MCF 10A (cell line): Measurements from ENCODE around the gene ZNF343. TPM values are rescaled to one million over a fixed set of nuclear protein-coding genes. Genes with fewer than 3 reads are reported as not detected.
"Not testable (repeated sequence)": the region's sequence is repeated elsewhere in the genome, so short reads cannot be mapped to it uniquely, and the experiment has no call there.

ENCODE experiments used
- BruUV-seq: library from RNA; stranded (reverse); fragments of 400-500 nt; replicated peaks from 2 replicates; lab custom pipeline; 2021; lab: Mats Ljungman, UMichigan
- CTCF ChIA-PET: fragments of 300-600 bp; sonication (Branson Sonifier 250); formaldehyde crosslinking; extraction: SDS; loops from one replicate; lab custom pipeline; 2021; ENCODE audit warnings: antibody characterized with exemption, inconsistent platforms; lab: Yijun Ruan, JAX
- POLR2A ChIA-PET: fragments of 300-600, 350-650 bp; sonication (Branson Sonifier 250); formaldehyde crosslinking; extraction: SDS; loops from one replicate; lab custom pipeline; 2020; ENCODE audit warnings: antibody characterized with exemption, inconsistent platforms; lab: Yijun Ruan, JAX
- DNase-seq: peaks from one replicate; pipeline ENCODE4 v3.0.0-alpha.2; 2018; ENCODE audit not compliant: unreplicated experiment
- H3K27ac Mint-ChIP-seq: one replicate; pipeline ENCODE4 v1.8.0; 2022; ENCODE audit warnings: mild to moderate bottlenecking, low read depth, mixed read lengths; ENCODE audit not compliant: unreplicated experiment
- H3K27me3 Mint-ChIP-seq: one replicate; pipeline ENCODE4 v1.8.0; 2022; ENCODE audit warnings: mixed read lengths; ENCODE audit not compliant: insufficient read depth, unreplicated experiment
- H3K36me3 Mint-ChIP-seq: one replicate; pipeline ENCODE4 v1.8.0; 2022; ENCODE audit warnings: mild to moderate bottlenecking, moderate library complexity, mixed read lengths; ENCODE audit not compliant: insufficient read depth, unreplicated experiment
- H3K4me1 Mint-ChIP-seq: one replicate; pipeline ENCODE4 v1.8.0; 2022; ENCODE audit warnings: mixed read lengths; ENCODE audit not compliant: insufficient read depth, unreplicated experiment
- H3K4me3 Mint-ChIP-seq: one replicate; pipeline ENCODE4 v1.8.0; 2022; ENCODE audit warnings: mild to moderate bottlenecking, moderate library complexity, mixed read lengths; ENCODE audit not compliant: unreplicated experiment
- H3K9me3 Mint-ChIP-seq: one replicate; pipeline ENCODE4 v1.8.0; 2022; ENCODE audit warnings: mixed read lengths; ENCODE audit not compliant: unreplicated experiment
- CTCF ChIP-seq: fragments of 200-600 bp; IDR thresholded peaks from one replicate; pipeline ENCODE4 v1.8.0; 2022; ENCODE audit warnings: antibody characterized with exemption, mild to moderate bottlenecking; ENCODE audit not compliant: unreplicated experiment
- intact Hi-C: fragments of 100-400 bp; cut with micrococcal nuclease; formaldehyde crosslinking; loops from 2 replicates; pipeline ENCODE4 v1.14.1; 2022
- total RNA-seq: library from RNA; stranded (reverse); gene quantifications from 2 replicates; pipeline ENCODE4 v1.2.3, GENCODE V29; 2022

Gene ZNF343
- total RNA-seq, 1 experiment from 2014 or later: 16.6 TPM

GRCh38 chr20:2524709-2525506, 16.2 kb upstream of the ZNF343 start:
- POLR2A ChIA-PET: interaction anchor here (0.7 to 3.7 kb wide), 9 partner anchors 13 to 803 kb away, joined by 3 to 17 read pairs (median 4); partner anchors contain the start of genes NOP56, SNRPB and ZNF343
- TF ChIP-seq CTCF: no peak
- Mint-ChIP-seq H3K36me3 (no peaks in the 10 kb centered on the region), H3K27ac (peak overlapping the region; percentile 87), H3K27me3 (peaks cover 33% of the 10 kb centered on the region), H3K4me3 (peak overlapping the region; percentile 90), H3K4me1 (no peaks in the 10 kb centered on the region), H3K9me3 (no peaks in the 10 kb centered on the region)
- BruUV-seq: no TSS peak
- CTCF ChIA-PET: interaction anchor here (0.5 to 5.4 kb wide), 36 partner anchors 8 to 1649 kb away, joined by 3 to 76 read pairs (median 4); partner anchors contain the start of genes NOP56, SNRPB, TMC2 and ZNF343
- no peak for DNase-seq
- intact Hi-C loops: loop anchor here (1.0 to 2.0 kb wide), 2 partner anchors 106 to 122 kb away; no protein-coding TSS in a partner anchor

- H3K27me3 Mint-ChIP-seq: peaks cover 25% of the 10 kb centered on the region
- no TSS peak for BruUV-seq
Measured at GRCh38 chr20:2523919-2524708, 15.4 kb upstream of the ZNF343 start.

GRCh38 chr20:2522826-2523429, 14.2 kb upstream of the ZNF343 start:
- intact Hi-C loops: not testable (repeated sequence)

More at GRCh38 chr20:2523919-2524708, 15.4 kb upstream of the ZNF343 start:
- no peaks in the 10 kb centered on the region for H3K4me1 Mint-ChIP-seq
- H3K36me3 Mint-ChIP-seq: no peaks in the 10 kb centered on the region
- TF ChIP-seq CTCF: peak; percentile 86
- DNase-seq: peak; percentile 72
- POLR2A ChIA-PET: interaction anchor here (0.5 to 3.7 kb wide), 12 partner anchors 9 to 802 kb away, joined by 3 to 17 read pairs (median 3); partner anchors contain the start of genes NOP56, SNRPB and ZNF343
- no peaks in the 10 kb centered on the region for H3K9me3 Mint-ChIP-seq
- CTCF ChIA-PET: interaction anchor here (0.5 to 5.4 kb wide), 40 partner anchors 9 to 1200 kb away, joined by 3 to 76 read pairs (median 4); partner anchors contain the start of genes NOP56, SNRPB, TMC2 and ZNF343
- intact Hi-C loops: loop anchor here (1.0 to 2.0 kb wide), 2 partner anchors 107 to 123 kb away; no protein-coding TSS in a partner anchor
- peak overlapping the region; percentile 87 for H3K27ac Mint-ChIP-seq
- peak overlapping the region; percentile 90 for H3K4me3 Mint-ChIP-seq

More at GRCh38 chr20:2522826-2523429, 14.2 kb upstream of the ZNF343 start:
- ChIA-PET CTCF (interaction anchor here (0.6 to 5.4 kb wide), 35 partner anchors 8 to 538 kb away, joined by 3 to 76 read pairs (median 7); partner anchors contain the start of genes IDH3B, SNRPB, TMC2 and ZNF343), POLR2A (interaction anchor here (0.6 to 3.7 kb wide), 6 partner anchors 14 to 1029 kb away, joined by 3 to 24 read pairs (median 9); partner anchors contain the start of genes NOP56, SNRPB and ZNF343)
- not testable (repeated sequence) for H3K4me3 Mint-ChIP-seq, H3K9me3 Mint-ChIP-seq, H3K27ac Mint-ChIP-seq, H3K36me3 Mint-ChIP-seq, BruUV-seq, H3K4me1 Mint-ChIP-seq, DNase-seq
- peaks cover 13% of the 10 kb centered on the region for H3K27me3 Mint-ChIP-seq
